ENCODE results near the gene GLRX3.
A peak's percentile ranks its signal among the peaks of the same experiment; 100 is the strongest.

The GLRX3 gene

GRCh38 chr10:130137659-130138478, 1.7 kb downstream of the GLRX3 start:
- no peaks in the 10 kb centered on the region for H3K36me3 ChIP-seq (ENCODE audit: low read length)
- H3K9ac ChIP-seq (ENCODE audit: low read length): peak overlapping the region; percentile 92
- no peaks in the 10 kb centered on the region for H3K27me3 ChIP-seq (ENCODE audit: low read length)
- no peaks in the 10 kb centered on the region for H3F3A ChIP-seq (ENCODE audit: insufficient read depth)
- TF ChIP-seq EZH2phosphoT487 (conservative IDR thresholded peaks at IDR 0.05; ENCODE audit: low read length): no peak
- no peak for TF ChIP-seq CTCF (IDR thresholded peaks at IDR 0.05; ENCODE audit: insufficient read depth, low read length, poor library complexity, severe bottlenecking)
- peak overlapping the region; percentile 77 for H3K4me2 ChIP-seq (ENCODE audit: low read depth, low read length, poor library complexity, severe bottlenecking)
- no peaks in the 10 kb centered on the region; the same call in 1 of the 2 replicates for H4K20me1 ChIP-seq (ENCODE audit: low read depth, low read length)
- H3K9me3 ChIP-seq (ENCODE audit: insufficient read depth, low read length): no peaks in the 10 kb centered on the region
- H3K9me2 ChIP-seq (replicated peaks; ENCODE audit: insufficient read depth, low read length): no peaks in the 10 kb centered on the region
- peak overlapping the region; percentile 90 for H3K4me3 ChIP-seq (ENCODE audit: insufficient read depth, low read length, poor library complexity, severe bottlenecking)
- no peak overlapping the region for H3K27ac ChIP-seq (ENCODE audit: low read depth, low read length)
- H3K79me2 ChIP-seq (ENCODE audit: insufficient read depth, low read length): peaks cover 66% of the 10 kb centered on the region
- H2AFZ ChIP-seq (ENCODE audit: low read depth, low read length, severe bottlenecking): no peak overlapping the region

GRCh38 chr10:130138479-130138866, 2.3 kb downstream of the GLRX3 start:
- H3K27me3 ChIP-seq (ENCODE audit: low read length): no peaks in the 10 kb centered on the region
- no peak overlapping the region for H2AFZ ChIP-seq (ENCODE audit: low read depth, low read length, severe bottlenecking)
- no peak overlapping the region for H3K9ac ChIP-seq (ENCODE audit: low read length)
- no peaks in the 10 kb centered on the region for H3K9me2 ChIP-seq (replicated peaks; ENCODE audit: insufficient read depth, low read length)
- peak overlapping the region; percentile 77 for H3K4me2 ChIP-seq (ENCODE audit: low read depth, low read length, poor library complexity, severe bottlenecking)
- H3K9me3 ChIP-seq (ENCODE audit: insufficient read depth, low read length): no peaks in the 10 kb centered on the region
- no peaks in the 10 kb centered on the region for H3F3A ChIP-seq (ENCODE audit: insufficient read depth)
- H3K27ac ChIP-seq (ENCODE audit: low read depth, low read length): no peak overlapping the region
- H3K4me3 ChIP-seq (ENCODE audit: insufficient read depth, low read length, poor library complexity, severe bottlenecking): no peak overlapping the region
- no peaks in the 10 kb centered on the region for H3K36me3 ChIP-seq (ENCODE audit: low read length)
- peaks cover 72% of the 10 kb centered on the region for H3K79me2 ChIP-seq (ENCODE audit: insufficient read depth, low read length)
- no peaks in the 10 kb centered on the region; the same call in 1 of the 2 replicates for H4K20me1 ChIP-seq (ENCODE audit: low read depth, low read length)
- TF ChIP-seq EZH2phosphoT487 (conservative IDR thresholded peaks at IDR 0.05; ENCODE audit: low read length): no peak
- TF ChIP-seq CTCF (IDR thresholded peaks at IDR 0.05; ENCODE audit: insufficient read depth, low read length, poor library complexity, severe bottlenecking): no peak

- Histone ChIP-seq H3K9ac (ENCODE audit: low read length) (no peak overlapping the region), H3K9me2 (replicated peaks; ENCODE audit: insufficient read depth, low read length) (no peaks in the 10 kb centered on the region), H3F3A (ENCODE audit: insufficient read depth) (no peaks in the 10 kb centered on the region), H3K4me2 (ENCODE audit: low read depth, low read length, poor library complexity, severe bottlenecking) (peak overlapping the region; percentile 63), H3K36me3 (ENCODE audit: low read length) (peaks cover 3% of the 10 kb centered on the region; the same call in 1 of the 2 replicates), H3K27me3 (ENCODE audit: low read length) (no peaks in the 10 kb centered on the region), H4K20me1 (ENCODE audit: low read depth, low read length) (no peaks in the 10 kb centered on the region; the same call in 1 of the 2 replicates), H3K27ac (ENCODE audit: low read depth, low read length) (peak overlapping the region; percentile 4; the same call in 1 of the 2 replicates), H3K79me2 (ENCODE audit: insufficient read depth, low read length) (peaks cover 90% of the 10 kb centered on the region), H2AFZ (ENCODE audit: low read depth, low read length, severe bottlenecking) (no peak overlapping the region), H3K9me3 (ENCODE audit: insufficient read depth, low read length) (no peaks in the 10 kb centered on the region), H3K4me3 (ENCODE audit: insufficient read depth, low read length, poor library complexity, severe bottlenecking) (no peak overlapping the region)
- TF ChIP-seq EZH2phosphoT487 (conservative IDR thresholded peaks at IDR 0.05; ENCODE audit: low read length): no peak
- no peak for TF ChIP-seq CTCF (IDR thresholded peaks at IDR 0.05; ENCODE audit: insufficient read depth, low read length, poor library complexity, severe bottlenecking)
Observed at GRCh38 chr10:130140425-130140824, 4.2 kb downstream of the GLRX3 start.
